ENCODE measurements around the gene PCDHGA1.

PCDHGA1 gene

GRCh38 chr5:141490771-141491170, 160.5 kb downstream of the PCDHGA1 start:
- DNase-seq (ENCODE audit: insufficient read length, low spot score) (no peak), FAIRE-seq (no peak)
- TF ChIP-seq, protein P1, sequence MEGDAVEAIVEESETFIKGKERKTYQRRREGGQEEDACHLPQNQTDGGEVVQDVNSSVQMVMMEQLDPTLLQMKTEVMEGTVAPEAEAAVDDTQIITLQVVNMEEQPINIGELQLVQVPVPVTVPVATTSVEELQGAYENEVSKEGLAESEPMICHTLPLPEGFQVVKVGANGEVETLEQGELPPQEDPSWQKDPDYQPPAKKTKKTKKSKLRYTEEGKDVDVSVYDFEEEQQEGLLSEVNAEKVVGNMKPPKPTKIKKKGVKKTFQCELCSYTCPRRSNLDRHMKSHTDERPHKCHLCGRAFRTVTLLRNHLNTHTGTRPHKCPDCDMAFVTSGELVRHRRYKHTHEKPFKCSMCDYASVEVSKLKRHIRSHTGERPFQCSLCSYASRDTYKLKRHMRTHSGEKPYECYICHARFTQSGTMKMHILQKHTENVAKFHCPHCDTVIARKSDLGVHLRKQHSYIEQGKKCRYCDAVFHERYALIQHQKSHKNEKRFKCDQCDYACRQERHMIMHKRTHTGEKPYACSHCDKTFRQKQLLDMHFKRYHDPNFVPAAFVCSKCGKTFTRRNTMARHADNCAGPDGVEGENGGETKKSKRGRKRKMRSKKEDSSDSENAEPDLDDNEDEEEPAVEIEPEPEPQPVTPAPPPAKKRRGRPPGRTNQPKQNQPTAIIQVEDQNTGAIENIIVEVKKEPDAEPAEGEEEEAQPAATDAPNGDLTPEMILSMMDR (IDR thresholded peaks at IDR 0.05; ENCODE audit: insufficient read depth, missing control alignments) = no peak

DNA sequence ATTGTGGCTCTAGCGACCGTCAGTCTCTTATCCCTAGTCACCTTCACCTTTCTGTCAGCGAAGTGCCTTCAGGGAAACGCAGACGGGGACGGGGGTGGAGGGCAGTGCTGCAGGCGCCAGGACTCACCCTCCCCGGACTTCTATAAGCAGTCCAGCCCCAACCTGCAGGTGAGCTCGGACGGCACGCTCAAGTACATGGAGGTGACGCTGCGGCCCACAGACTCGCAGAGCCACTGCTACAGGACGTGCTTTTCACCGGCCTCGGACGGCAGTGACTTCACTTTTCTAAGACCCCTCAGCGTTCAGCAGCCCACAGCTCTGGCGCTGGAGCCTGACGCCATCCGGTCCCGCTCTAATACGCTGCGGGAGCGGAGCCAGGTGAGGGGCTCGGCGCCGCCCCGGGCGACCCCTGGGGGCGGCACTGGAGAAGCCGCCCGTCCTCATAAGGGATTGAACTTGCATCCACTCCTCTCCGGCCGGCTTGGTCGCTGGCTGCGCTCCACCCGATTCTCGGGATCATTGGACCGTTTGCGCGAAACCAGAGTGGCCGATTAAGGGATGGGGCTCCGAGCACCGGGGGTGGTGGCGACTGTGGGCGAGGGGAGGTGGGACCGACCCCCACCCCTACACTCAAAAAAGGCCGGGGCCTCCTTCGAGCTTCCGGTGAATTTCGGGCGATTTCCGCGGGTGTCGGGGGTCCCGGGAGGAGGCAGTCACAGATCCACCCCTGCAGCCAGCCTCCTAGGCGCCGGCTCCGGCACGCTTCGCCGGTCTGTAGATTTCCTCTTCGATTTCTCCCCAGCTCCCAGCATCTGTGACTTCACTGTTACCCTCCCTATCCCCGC, 161.2 kb downstream of the PCDHGA1 start:
- FAIRE-seq = no peak
- DNase-seq (ENCODE audit: insufficient read length, low spot score) = no peak
- TF ChIP-seq, protein P1 (IDR thresholded peaks at IDR 0.05; ENCODE audit: insufficient read depth, missing control alignments) = no peak

GRCh38 chr5:141492168-141492885, 162.0 kb downstream of the PCDHGA1 start:
- DNase-seq (ENCODE audit: insufficient read length, low spot score) (no peak), FAIRE-seq (no peak)
- TF ChIP-seq, protein P1 (IDR thresholded peaks at IDR 0.05; ENCODE audit: insufficient read depth, missing control alignments) = no peak

DNA sequence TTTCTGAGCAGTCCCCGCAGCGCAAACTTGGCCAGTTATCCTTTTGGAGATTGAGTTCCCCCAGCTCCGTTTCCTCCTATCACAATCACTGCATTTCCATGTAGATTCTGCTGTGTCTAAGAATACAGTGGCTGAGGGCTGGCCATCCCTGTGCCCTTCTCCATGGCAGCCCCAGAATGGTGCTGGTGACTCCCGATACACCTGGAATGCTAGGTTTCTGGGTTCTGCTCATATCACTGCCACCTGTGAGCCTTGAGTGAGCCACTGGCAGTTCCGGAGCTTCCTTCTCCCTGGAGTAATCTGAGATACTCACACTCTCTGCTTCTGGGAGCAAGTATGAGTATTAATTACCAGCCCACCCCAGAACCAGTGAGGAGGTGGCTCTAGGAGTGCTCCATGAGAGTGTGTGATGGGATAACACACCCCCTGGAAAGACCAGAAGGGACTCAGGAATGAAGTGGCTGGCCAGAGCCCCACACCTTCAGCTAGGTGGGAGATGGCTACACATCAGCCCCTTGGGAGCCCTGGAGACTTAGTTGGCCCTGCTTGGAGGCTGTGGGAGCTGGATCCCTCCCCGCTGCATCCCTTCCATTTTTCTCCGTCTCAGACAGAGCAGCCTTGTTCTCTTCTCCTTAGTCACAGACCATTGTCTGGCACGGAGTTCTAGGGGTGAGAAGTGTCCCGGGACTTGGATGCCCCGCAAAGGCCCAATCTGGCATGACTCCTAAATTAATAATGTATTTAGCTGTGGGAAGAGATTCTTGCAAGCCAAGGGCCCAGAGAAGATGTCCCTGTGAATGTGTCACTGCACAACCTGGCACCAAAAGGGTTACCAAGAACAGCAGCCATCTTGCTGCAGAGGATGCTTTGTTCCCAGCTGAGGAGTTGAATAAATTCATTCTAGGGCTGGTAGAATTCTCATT, 163.4 kb downstream of the PCDHGA1 start:
- FAIRE-seq (no peak), DNase-seq (ENCODE audit: insufficient read length, low spot score) (no peak)
- TF ChIP-seq, protein P1 (IDR thresholded peaks at IDR 0.05; ENCODE audit: insufficient read depth, missing control alignments) = no peak

- DNase-seq (ENCODE audit: insufficient read length, low spot score) (no peak), FAIRE-seq (no peak)
- TF ChIP-seq, protein P1 (IDR thresholded peaks at IDR 0.05; ENCODE audit: insufficient read depth, missing control alignments) = no peak
Measured at GRCh38 chr5:141494761-141495452, 164.6 kb downstream of the PCDHGA1 start.

- TF ChIP-seq, protein P1 (IDR thresholded peaks at IDR 0.05; ENCODE audit: insufficient read depth, missing control alignments) = no peak
- no peak for DNase-seq (ENCODE audit: insufficient read length, low spot score)
Measured at GRCh38 chr5:141495453-141495811, 165.1 kb downstream of the PCDHGA1 start.

More at GRCh38 chr5:141495453-141495811, 165.1 kb downstream of the PCDHGA1 start:
- FAIRE-seq = no peak

Data from D721Med (cell line).